GM21737 (cell line): ENCODE results near the gene TNS1.

Source experiments
- ATAC-seq: cut with Tn5 transposase; IDR thresholded peaks from one replicate; pipeline ENCODE4 v1.9.1; 2021; ENCODE audit warnings: mild to moderate bottlenecking, moderate library complexity; ENCODE audit not compliant: unreplicated experiment

Gene TNS1

DNA sequence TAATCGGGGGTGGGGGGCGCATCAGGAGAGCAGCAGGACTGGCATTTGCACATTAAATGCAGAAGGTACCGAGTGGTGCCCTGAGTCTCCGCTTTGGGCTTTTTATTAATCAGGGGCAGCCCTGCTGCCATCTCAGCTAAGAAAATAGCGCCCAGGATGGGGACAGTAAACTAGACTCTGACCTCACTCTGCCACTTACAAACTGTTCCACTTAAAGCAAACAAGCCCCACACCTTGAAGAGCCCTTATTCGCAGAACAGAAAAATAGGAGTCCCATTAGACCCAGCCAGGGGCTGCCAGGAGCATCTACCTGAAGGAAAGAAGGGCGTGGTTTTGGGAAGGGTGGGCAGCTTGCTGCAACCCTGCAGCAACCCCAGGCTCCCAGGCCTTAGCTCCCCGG is 165.3 kb downstream of the TNS1 start:
- ATAC-seq: no peak

DNA sequence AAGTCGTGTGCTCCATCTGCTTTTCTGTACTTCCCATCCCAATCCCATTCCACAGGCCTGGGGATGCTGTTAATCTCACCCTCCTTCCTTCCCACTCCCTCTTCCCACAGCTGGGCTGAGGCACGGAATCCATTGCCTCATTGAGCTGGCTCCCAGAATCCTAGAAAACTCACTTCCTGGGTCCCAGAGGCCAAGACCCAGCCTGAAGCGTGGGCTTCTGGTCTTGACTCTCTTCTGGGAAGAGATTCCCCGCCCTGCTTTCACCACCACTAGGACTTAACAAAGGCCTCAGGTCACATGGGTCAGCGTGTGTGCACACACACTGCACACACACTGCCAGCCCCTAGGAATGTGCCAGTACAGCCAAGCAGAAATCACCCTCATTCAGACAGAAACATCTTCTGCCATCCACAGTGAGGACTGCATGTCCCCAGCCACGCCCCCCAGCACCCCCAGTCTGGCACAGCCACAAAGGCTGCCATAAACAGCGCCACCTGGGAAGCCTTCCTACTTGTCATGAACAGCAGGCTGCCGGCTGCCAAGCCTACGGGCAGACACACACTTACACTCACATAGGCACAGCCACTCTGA is 165.8 kb downstream of the TNS1 start:
- ATAC-seq: no peak

DNA sequence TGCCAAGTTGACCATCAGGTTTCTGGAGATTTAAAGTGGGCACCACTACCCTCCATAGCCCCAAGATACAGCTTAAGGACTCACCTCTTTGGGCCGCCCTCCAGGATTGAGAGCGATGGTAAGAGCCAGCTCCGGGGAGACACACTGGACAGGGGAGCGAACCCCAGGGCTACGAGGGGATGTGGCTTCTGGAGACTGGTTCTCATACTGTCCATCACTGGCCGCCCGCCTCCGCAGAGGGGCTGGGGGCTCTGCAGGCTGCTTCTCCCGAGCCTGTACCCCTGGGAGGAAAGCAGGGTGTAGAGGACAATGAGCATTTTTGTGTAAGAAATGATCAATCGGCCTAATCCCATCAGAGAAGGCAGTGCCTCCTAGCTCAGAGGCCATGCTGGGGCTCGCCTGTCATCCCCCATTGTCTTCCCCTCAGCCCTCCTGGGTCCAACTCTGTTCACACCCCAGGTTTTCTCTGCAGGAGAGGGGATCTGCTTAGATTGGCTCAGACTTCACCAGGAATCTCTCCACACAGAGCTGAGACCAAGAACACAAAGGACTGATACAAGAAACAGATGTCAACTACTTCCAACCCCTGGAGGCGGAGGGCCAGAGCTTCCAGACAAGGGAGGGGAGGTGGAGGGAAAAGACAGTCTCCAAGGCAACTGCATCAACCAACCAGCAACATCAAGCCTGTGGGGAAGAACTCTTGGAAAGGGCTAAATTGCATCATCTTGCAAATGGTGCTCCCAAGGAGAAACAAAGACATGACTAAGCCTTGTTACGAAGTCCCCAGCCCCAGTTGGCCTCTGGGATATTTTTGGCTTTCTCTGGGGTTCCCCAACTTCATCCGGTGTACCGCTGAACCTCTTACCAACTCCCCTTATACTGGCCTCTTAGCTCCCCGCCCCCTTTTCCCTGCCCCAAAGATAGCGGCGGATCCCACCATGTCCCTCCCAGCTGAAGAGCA is 166.6 kb downstream of the TNS1 start:
- ATAC-seq: no peak

DNA sequence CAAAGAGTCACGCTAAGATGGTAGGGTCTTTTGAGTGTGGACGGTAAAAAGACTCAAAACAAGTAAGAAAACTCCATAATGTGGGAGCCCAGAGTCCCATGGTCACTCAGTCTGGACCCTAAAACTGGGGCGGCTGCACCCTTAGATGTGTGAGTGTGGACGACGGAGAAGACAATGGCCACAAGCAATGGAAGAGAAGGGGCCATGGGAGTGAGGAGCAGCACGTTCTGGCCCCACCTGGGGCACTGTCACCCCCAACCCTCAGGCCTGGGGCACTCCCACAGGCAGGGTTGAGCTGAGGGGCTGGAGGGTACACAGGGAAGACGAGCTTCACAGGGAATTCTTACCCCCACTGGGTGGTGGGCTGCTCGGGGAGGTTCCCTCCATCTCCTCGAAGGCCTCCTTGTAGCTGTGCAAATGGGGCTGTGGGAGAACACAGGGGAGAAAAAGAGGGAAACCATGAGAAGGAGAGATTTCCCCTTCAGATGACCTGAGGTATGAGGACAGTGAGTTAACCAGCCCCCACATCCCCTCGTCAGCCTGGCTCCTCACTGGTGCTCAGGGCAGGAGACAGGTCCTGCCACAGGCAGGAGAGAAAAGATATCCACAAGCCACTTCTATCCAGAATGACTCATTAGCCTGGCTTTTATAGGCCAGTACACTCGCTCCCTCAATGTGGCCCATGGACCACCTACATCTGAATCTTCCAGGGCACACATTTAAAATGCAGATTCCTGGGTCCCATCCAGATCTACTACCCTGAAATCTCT is 167.9 kb downstream of the TNS1 start:
- no peak for ATAC-seq

DNA sequence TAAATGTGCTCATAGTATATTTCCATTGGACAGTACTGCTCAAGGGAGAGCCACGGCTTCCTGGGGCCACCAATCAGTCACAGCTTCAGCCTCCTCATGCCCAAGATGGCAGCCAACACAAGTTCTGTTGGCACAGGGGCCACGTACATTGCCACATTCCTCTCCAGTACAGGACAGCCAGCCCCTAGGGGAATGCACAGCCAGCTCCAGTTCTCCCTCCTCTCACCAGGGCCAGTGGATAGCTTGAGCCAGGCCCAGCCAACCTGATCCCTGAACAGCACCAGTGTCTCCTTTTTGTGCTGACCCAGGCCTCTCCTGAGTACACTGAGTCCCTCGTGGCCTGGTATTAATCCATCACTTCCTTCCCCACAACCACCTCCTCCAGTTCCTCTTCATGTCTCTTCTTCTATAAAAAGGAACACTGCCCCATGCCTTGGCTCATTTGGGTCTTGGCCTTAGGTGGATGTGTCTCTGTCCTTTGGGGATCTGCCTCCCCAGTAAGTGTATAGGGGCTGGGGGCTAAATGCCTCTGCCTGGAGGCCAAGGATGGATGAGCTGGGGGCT is 168.7 kb downstream of the TNS1 start:
- ATAC-seq: no peak

DNA sequence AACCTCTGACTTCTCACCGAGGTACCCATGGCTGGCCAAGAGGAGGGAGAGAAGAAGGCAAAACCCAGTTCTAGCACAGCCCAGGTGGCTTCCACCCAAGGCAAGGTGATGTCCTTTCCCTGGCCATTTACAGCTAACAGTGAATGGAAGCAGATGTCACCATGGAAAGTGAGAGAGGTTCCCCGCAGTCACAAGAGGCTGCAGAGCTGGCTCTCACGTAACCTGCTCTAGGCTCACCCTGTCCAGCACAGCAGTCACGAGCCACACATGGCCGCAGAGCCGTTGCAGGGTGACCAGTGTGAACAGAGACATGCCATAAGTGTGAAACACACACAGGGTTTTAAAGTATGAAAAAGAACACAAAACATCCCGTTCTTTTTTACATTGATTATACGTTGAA is 169.4 kb downstream of the TNS1 start:
- no peak for ATAC-seq

DNA sequence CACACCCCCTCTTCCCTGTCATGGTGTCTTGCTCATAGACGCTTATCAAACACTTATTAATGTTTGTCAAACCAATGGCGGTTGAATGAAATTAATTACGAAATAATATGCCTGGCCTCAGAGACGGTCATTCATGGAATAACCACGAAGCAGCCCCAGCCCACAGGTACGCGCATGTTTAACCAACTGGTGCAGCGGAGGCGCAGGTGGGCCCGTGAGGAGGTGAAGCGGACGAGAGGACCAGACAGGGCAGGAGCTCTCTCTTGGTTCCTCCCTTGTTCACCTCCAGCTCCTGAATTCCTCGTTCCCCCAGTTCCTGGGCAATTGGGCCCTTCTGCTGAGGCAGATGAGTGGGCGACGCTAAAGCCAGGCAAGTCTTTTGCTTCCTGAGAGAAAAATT is 169.8 kb downstream of the TNS1 start:
- ATAC-seq: no peak

DNA sequence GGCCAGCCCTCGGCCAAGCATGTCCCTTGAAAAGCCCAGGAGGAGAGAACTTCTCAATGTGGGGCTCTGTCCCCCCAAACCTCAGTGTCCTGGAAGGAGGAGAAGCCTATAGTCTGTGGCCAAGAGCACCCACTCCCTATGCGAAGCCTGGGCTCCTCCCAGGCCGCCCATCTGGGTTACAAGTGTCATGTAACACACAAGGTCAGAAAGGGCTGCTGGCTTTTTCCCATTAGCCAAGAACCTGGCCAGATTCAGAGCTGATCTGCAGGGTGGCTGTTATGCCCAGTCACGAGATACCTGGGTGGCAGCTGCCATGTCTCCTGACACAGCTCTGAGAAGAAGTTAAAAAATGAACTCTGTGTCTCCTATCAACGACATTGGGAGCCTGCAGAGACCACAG is 170.7 kb downstream of the TNS1 start:
- ATAC-seq: no peak

DNA sequence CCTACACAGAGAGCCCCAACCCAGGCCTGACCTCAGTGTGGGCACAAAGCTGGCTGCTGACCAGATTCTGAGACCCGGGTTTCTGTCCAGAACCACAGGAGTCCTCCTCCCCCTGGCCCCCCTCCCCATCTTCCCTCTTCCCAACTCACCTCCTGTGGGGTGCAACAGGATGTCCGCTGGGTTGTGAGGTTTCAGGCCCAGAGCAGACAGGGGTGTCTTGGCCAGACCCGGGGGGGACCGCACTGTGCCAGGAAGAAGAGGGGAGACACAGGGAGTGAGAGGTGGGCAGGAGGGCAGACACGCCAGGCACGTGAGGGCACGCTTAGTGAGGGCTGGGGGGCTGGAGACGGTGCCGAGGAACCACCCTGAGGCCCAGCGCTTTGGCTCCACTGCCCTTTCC is 171.5 kb downstream of the TNS1 start:
- ATAC-seq: no peak

DNA sequence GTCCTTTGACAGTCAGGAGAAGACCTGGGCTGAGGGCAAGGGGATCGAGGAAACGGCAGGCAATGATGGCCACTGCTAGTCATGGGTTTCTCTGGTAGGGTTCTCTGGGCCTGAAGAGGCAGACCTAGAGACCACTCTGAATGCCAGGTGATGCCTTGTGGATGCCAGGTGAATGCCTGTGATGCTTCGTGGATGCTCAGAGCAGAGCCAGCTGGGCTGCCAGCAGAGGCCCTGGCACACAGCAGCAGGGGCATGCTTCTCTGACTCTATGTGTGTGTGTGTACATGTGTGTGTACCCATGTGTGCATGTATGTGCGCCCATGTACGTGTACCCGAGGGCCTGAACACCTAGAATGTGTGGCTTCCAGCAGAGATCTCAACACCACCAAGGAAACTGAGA is 172.0 kb downstream of the TNS1 start:
- no peak for ATAC-seq

DNA sequence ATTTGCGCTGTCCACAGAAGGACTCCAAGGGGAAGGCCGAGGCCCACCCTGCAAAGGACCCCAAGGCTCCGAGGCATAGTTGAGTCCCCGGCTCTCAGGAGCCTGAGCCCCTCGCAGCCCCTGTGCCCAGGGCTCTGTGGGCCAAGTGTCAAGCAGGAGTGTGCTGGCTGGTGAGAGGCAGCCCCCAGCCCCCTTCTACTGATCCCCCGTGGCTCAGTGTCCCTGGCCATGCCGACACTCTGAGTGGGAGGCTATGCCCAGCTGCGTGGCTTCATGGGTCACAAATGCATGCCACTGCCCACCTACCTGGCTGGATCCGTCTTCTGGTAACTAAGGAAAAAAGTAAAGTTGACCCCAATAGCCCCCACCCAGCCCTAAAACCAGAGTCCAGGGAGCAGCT is 172.7 kb downstream of the TNS1 start:
- no peak for ATAC-seq

DNA sequence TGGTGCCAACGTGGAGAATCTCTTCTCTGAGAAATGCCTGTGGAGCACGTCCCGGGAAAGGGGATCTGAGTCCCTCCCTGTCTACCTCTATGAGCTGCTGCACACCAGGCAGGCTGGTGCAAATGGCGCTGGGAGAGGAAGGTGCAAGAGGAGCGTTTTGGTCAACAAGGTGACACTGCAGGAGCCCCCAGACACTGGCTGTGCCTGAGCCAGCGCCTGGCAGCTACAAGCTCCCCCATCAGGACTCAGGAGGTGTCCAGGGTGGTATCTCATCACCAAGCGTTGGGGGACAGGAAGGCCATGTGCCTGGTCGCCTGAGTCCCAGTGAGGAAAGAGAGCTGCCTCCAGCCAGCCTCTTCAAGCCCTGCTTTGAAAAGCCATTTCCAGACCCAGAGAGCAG is 173.4 kb downstream of the TNS1 start:
- no peak for ATAC-seq

DNA sequence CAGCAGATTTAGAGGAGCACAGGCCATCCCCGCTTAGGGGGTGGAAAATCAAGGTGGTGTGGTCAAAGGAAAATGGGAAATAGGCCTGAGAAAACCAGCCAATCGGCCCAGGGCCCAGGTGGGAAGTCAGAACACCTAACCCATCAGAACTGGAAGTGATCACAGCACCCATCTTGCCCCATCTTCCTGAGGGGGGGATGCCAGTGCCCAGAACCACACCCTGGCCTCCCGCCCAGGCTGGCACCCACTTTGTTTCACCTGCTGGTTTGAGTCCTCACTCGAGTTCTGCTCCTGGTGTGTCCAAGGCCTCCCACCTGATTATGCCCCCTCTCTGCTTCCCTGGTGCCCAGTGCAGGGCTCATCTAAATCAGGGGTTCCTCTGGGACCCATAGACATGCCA is 174.5 kb downstream of the TNS1 start:
- no peak for ATAC-seq

DNA sequence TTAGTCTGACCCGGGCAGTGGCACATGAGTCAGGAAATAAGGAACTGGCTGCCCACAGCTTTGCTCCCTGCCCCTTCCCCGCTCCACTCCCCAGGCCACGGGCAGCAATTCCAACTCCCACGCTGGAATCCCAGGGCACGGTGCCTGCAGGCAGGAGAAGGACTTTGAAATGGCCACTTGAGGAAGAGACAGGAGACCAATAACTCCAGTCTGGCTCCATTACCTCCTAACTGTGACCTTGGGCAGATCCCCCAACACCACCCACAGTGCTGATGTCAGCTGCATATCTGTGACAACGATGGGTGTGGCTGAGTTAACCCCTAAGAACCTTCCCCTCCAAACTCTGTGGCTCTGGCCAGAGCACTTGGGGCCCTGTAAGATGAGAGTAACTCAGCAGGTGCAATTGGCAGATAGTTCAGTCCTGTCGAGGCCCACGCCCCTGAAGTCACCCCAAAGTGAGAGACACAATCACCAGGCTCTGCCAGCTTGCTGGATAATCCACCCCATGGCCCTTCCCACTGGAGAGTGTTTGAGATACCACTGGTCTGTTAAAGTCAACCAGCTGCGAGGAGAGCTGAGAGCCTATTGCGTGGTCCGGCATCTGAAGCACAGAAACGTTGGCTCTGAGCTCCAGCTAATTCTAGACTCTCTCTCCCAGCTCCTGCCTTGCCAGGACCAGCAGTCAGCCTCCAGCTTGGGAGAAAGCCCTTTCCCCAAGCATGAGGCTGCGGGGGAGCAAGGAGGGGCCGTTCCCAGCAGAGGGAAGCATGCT is 175.2 kb downstream of the TNS1 start:
- no peak for ATAC-seq

DNA sequence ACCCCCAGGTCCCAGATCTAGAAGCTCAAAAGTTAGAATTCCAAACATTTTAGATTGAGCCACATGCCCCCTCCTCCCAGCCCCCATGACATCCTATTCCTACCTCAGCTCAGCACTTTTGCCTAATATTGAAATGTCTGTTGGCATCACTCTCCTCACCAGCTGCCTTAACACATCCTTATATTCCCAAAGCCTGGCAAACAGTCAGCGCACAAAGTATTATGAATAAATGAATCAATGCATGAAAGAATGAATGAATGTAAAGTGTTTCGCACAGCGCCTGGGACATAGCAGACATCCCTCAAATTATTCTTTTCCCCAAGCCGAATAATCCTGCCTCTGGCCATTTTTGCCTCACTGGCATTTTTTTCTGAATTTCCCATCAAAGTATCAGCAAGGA is 175.8 kb downstream of the TNS1 start:
- no peak for ATAC-seq

DNA sequence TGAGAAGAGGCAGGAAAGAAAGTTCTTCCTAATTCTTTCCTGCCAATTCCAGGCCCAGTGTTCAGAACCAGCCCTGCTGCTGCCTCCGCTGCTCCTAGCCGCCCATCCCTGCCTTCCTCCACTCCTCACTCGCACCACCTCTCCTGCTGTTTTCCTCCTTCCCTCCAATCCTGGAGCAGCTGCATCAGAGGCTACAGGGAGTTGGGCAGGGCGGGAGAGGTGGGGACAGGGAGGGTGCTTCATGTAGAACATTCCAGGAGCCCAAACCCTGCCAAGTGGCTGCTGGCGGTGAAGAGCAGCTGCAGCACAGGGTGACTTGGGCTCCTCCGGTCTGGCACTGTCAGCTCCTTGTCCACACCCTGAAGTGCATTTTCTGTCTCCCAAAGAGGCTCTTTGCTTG is 176.3 kb downstream of the TNS1 start:
- no peak for ATAC-seq

DNA sequence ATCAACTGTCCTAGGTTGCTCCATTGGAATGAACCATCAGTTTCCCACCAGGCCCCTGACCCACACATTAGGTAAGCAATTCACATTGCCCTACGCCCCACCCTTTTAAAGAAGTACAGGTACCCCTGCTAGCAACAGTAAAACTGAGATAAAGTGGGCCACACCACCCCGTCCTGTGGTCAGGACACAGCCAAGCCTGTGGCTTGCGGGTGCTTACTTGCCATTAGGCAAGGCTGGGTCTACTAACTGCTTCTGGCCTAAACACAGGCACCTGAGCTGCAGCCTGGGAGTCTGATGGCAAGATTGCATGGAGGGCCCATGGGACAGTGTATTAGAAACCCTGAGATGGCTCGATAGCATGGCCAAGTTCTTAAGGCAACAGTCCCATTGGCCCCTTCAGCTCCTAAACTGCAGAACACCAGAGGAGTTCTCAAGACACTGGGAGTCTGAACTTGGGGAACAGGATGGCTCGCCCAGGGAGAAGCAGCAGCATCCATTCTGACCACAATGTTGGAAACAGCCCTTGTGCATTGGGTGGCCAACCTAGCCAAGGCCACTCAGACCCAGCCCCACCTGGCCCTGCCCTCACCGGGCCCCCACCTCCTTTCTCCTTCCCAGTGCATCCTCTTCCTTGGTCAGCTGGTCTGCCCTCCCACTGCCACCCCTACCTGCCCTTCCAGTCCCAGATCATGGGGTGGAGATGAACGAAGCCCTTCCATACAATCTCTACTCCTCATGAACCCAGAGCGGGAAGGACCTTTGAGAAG is 177.1 kb downstream of the TNS1 start:
- no peak for ATAC-seq

DNA sequence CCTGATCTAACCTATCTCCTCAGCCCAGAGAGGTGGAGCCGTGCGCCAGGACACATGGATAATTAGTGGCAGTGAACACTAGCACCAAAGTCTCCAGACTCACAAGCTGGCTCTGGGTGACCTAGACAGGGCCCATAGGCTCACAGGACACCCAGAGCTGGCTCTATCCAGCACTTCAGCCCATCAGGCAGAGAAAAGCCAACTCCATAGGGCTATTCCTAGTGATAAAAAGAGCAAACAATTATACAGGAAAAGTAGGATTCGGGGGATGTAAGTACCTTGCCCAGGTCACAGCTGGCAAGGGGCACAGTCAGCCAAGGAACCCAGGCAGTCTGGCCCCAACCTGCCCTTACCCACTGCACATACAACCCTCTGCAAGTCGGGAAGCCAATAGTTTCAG is 178.6 kb downstream of the TNS1 start:
- no peak for ATAC-seq

DNA sequence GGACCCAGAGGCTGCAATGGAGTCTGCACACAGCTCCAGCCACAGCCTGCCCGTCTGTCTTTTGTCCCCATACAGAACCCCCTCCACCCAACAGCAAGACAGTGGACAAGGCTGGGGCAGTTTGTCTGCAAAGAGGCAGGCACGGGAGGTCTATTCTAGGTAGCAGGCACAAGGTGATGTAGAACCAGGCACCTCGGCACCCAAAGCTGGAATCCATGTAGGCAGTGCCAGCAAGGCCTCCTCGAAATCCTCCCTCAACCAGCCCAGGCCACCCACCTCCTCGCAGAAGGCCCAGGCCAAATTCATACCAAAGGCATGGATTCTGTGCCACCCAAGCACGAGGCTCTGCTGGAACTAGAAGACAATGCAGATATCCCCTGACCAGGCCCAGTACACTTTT is 179.2 kb downstream of the TNS1 start:
- no peak for ATAC-seq
